HepG2 (cell line): ENCODE measurements around the gene DGKG. TPM values are rescaled to one million over a fixed set of nuclear protein-coding genes. Genes with fewer than 3 reads are reported as not detected.

Experiments used
- ATAC-seq: fragments of 200-7000 bp; cut with Tn5 transposase; 3 replicates; pipeline ENCODE4 v1.9.1; 2020; ENCODE audit warnings: mild to moderate bottlenecking, moderate library complexity
- BruUV-seq: library from RNA; stranded (reverse); fragments of 400-500 nt; replicated peaks from 2 replicates; lab custom pipeline; 2021; lab: Mats Ljungman, UMichigan
- CTCF ChIA-PET: fragments of 300-600 bp; formaldehyde crosslinking; extraction: SDS; loops from one replicate; lab custom pipeline; 2021; ENCODE audit warnings: low total read pairs, inconsistent platforms, low intra/inter-chr PET ratio; lab: Yijun Ruan, JAX
- POLR2A ChIA-PET: fragments of 350-600 bp; sonication (Branson Sonifier 250); formaldehyde crosslinking; loops from one replicate; lab custom pipeline; 2020; ENCODE audit warnings: antibody characterized with exemption, inconsistent platforms; lab: Yijun Ruan, JAX
- DNase-seq: peaks from one replicate; pipeline ENCODE4 v3.0.0-alpha.2; 2015; ENCODE audit warnings: low spot score
- FAIRE-seq: peaks from 3 replicates; lab custom pipeline; 2011; peaks lifted over from hg19 to GRCh38; lab: Jason Lieb, UNC
- H2AFZ ChIP-seq: one replicate; pipeline ENCODE4 v1.6.1; 2011; ENCODE audit warnings: low read length, inconsistent platforms
- H3K27ac ChIP-seq: fragments of 300-600 bp; 3 replicates; pipeline ENCODE4 v1.8.0; 2011; ENCODE audit warnings: mixed run types, mild to moderate bottlenecking, mixed read lengths, low read length, inconsistent platforms; ENCODE audit not compliant: insufficient read depth; ENCODE audit errors: extremely low read length
- H3K27me3 ChIP-seq, 2 experiments: fragments of 200-600 bp in 1 of 2; 2 replicates in 1 of 2; 3 replicates in 1 of 2; pipeline versions ENCODE4 v1.6.0 to v1.8.0; 2011; ENCODE audit warnings: low read length in 2 of 2, mild to moderate bottlenecking in 2 of 2, moderate library complexity in 2 of 2, inconsistent platforms in 1 of 2; ENCODE audit not compliant: insufficient read depth in 2 of 2, control insufficient read depth in 1 of 2
- H3K36me3 ChIP-seq, 2 experiments: fragments of 200-600 bp in 1 of 2; replicated peaks in 1 of 2; 2 replicates in 1 of 2; 3 replicates in 1 of 2; pipeline versions ENCODE4 v1.5.1 to v1.8.0; 2011; ENCODE audit warnings: low read length in 2 of 2, inconsistent platforms in 1 of 2; ENCODE audit not compliant: insufficient read depth in 2 of 2, control insufficient read depth in 1 of 2
- H3K4me1 ChIP-seq: 2 replicates; pipeline ENCODE4 v1.5.1; 2012; ENCODE audit warnings: low read length, inconsistent platforms; ENCODE audit not compliant: insufficient read depth
- H3K4me2 ChIP-seq: 2 replicates; pipeline ENCODE4 v1.6.0; 2011; ENCODE audit warnings: low read depth, low read length, inconsistent platforms
- H3K4me3 ChIP-seq, 3 experiments: fragments of 200-600 bp in 1 of 3; sonication (generic), shearing (Covaris generic) in 1 of 3; replicated peaks in 1 of 3; 2 replicates each; pipeline ENCODE4 v1.5.1; 2011 to 2016; ENCODE audit warnings: low read length in 3 of 3, inconsistent platforms in 2 of 3, low read depth in 2 of 3, mild to moderate bottlenecking in 2 of 3, control low read depth in 1 of 3, mixed read lengths in 1 of 3; ENCODE audit not compliant: insufficient read depth in 1 of 3
- H3K79me2 ChIP-seq: one replicate; pipeline ENCODE4 v1.6.1; 2011; ENCODE audit warnings: low read length, inconsistent platforms; ENCODE audit not compliant: insufficient read depth
- H3K9ac ChIP-seq: 2 replicates; pipeline ENCODE4 v1.6.0; 2011; ENCODE audit warnings: mild to moderate bottlenecking, low read depth, low read length, inconsistent platforms; ENCODE audit not compliant: insufficient read depth
- H3K9me3 ChIP-seq: 2 replicates; pipeline ENCODE4 v1.5.1; 2012; ENCODE audit warnings: mild to moderate bottlenecking, low read length
- H4K20me1 ChIP-seq: 2 replicates; pipeline ENCODE4 v1.6.0; 2011; ENCODE audit warnings: inconsistent platforms, mild to moderate bottlenecking, low read length, moderate library complexity; ENCODE audit not compliant: insufficient read depth
- ASH2L ChIP-seq: fragments of 300-600, 200-600 bp; sonication (generic); IDR thresholded peaks from 2 replicates; pipeline ENCODE4 v1.7.0; 2017; ENCODE audit warnings: low read depth, mild to moderate bottlenecking, moderate library complexity, mixed read lengths, low read length; ENCODE audit not compliant: insufficient read length
- ATRX ChIP-seq: sonication (generic); formaldehyde crosslinking; IDR thresholded peaks from 2 replicates; pipeline ENCODE4 v1.4.0; 2020; ENCODE audit warnings: missing genetic modification reagents, borderline replicate concordance
- FOXP4 ChIP-seq: sonication (generic); formaldehyde crosslinking; IDR thresholded peaks from 2 replicates; pipeline ENCODE4 v1.4.0; 2020; ENCODE audit warnings: missing genetic modification reagents
- FUBP1 ChIP-seq: sonication (generic); formaldehyde crosslinking; IDR thresholded peaks from 2 replicates; pipeline ENCODE4 v1.5.1; 2020; ENCODE audit warnings: missing genetic modification reagents, mild to moderate bottlenecking, borderline replicate concordance
- POLR2AphosphoS5 ChIP-seq: IDR thresholded peaks from 2 replicates; pipeline ENCODE4 v1.6.1; 2012; ENCODE audit warnings: low read depth, low read length
- SIN3B ChIP-seq: fragments of 150-350 bp; IDR thresholded peaks from 2 replicates; pipeline ENCODE4 v1.6.1; 2014; ENCODE audit warnings: low read length
- SMAD3 ChIP-seq: sonication (generic); formaldehyde crosslinking; IDR thresholded peaks from 2 replicates; pipeline ENCODE4 v1.4.0; 2020; ENCODE audit warnings: missing genetic modification reagents
- ZBTB20 ChIP-seq: sonication (generic); formaldehyde crosslinking; IDR thresholded peaks from 2 replicates; pipeline ENCODE4 v1.8.1; 2023; ENCODE audit warnings: missing genetic modification reagents, low read depth, mild to moderate bottlenecking, borderline replicate concordance
- ZNF546 ChIP-seq: sonication (generic); formaldehyde crosslinking; conservative IDR thresholded peaks from 2 replicates; pipeline ENCODE4 v1.8.1; 2023; ENCODE audit warnings: mild to moderate bottlenecking, missing genetic modification reagents
- ZNF614 ChIP-seq: IDR thresholded peaks from 2 replicates; pipeline ENCODE4 v1.6.1; 2018; ENCODE audit warnings: missing biosample characterization, missing genetic modification reagents, inconsistent platforms, borderline replicate concordance
- ZNF766 ChIP-seq: sonication (generic); formaldehyde crosslinking; IDR thresholded peaks from 2 replicates; pipeline ENCODE4 v1.5.0; 2020; ENCODE audit warnings: missing genetic modification reagents, borderline replicate concordance
- WGBS: methylation state at CpG from one replicate; pipeline ENCODE4 v1.1.6; 2017; ENCODE audit warnings: low lambda C conversion rate; 5-methylcytosine and 5-hydroxymethylcytosine counted together
- in situ Hi-C: cut with HindIII; loops from 2 replicates; pipeline ENCODE4 v1.10.0; 2017; ENCODE audit warnings: low pct_unique_long_range_greater_than_20kb; ENCODE audit not compliant: extremely low pct_ligation_motif_present
- intact Hi-C: fragments of 100-400 bp; cut with micrococcal nuclease; formaldehyde crosslinking; loops from one replicate; pipeline ENCODE4 v1.10.0; 2022; ENCODE audit not compliant: unreplicated experiment
- polyA plus RNA-seq, 8 experiments: library from polyadenylated mRNA; depleted of rRNA in 3 of 8; stranded (reverse) in 7 of 8; unstranded in 1 of 8; fragments of >200 nt; fragmentation: Illumina TruSeq in 4 of 8; extraction: Trizol in 4 of 8; gene quantifications; 2 replicates each; pipeline versions ENCODE4 v1.2.1 to v1.2.3, GENCODE V29; 2011 to 2016; ENCODE audit warnings: low read depth in 4 of 8, missing spikeins in 1 of 8, mixed read lengths in 1 of 8; ENCODE audit not compliant: insufficient read depth in 1 of 8
- total RNA-seq, 5 experiments: library from RNA; depleted of rRNA; stranded (reverse); fragments of >200 nt; fragmentation: Illumina TruSeq; extraction: Trizol; gene quantifications; 2 replicates each; pipeline ENCODE4 v1.2.3, GENCODE V29; 2016; ENCODE audit warnings: low read depth in 1 of 5
- TF ChIP-seq, protein P1 (sequence below): sonication (generic); formaldehyde crosslinking; IDR thresholded peaks from 2 replicates; pipeline ENCODE4 v1.9.0; 2021; ENCODE audit warnings: missing genetic modification reagents, borderline replicate concordance
- TF ChIP-seq, protein P2 (sequence below): sonication (generic); formaldehyde crosslinking; IDR thresholded peaks from 2 replicates; pipeline ENCODE4 v1.5.0; 2020; ENCODE audit warnings: mild to moderate bottlenecking, missing genetic modification reagents

DGKG gene
- total and polyA plus RNA-seq, 2 of the 13 experiments (the other 11 are each of a cell fraction or from before 2014, with no cell fraction given), result 3.8 to 6.2 TPM

GRCh38 chr3:186406669-186407635 lies 44.9 kb upstream of the DGKG start (continued):
- TF ChIP-seq FUBP1 (CRISPR knock-in tag) (no peak), ZNF546 (CRISPR knock-in tag) (no peak), ATRX (CRISPR knock-in tag) (no peak), ZBTB20 (no peak)
- TF ChIP-seq, protein P1, sequence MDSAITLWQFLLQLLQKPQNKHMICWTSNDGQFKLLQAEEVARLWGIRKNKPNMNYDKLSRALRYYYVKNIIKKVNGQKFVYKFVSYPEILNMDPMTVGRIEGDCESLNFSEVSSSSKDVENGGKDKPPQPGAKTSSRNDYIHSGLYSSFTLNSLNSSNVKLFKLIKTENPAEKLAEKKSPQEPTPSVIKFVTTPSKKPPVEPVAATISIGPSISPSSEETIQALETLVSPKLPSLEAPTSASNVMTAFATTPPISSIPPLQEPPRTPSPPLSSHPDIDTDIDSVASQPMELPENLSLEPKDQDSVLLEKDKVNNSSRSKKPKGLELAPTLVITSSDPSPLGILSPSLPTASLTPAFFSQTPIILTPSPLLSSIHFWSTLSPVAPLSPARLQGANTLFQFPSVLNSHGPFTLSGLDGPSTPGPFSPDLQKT (CRISPR knock-in tag), result no peak

DNA sequence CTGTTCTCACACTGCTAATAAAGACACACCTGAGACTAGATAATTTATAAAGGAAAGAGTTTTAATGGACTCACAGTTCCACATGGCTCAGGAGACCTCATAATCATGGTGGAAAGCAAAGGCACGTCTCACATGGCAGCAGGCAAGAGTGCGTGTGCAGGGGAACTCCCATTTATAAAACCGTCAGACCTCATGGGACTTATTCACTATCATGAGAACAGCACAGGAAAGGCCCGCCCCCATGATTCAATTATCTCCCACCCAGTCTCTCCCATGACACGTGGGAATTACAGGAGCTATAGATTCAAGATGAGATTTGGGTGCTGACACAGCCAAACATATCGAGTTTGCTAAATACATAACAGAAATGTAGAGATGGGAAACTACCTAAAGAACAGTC lies 39.5 kb upstream of the DGKG start:
- no peak for FAIRE-seq
- Histone ChIP-seq H2AFZ (no peak overlapping the region), H4K20me1 (no peaks in the 10 kb centered on the region), H3K9me3 (no peaks in the 10 kb centered on the region), H3K9ac (no peak overlapping the region), H3K4me1 (no peaks in the 10 kb centered on the region), H3K79me2 (no peaks in the 10 kb centered on the region), H3K27ac (no peak overlapping the region), H3K4me3 (no peak overlapping the region), H3K27me3 (no peaks in the 10 kb centered on the region; a peak in 2 of 5 replicates), H3K36me3 (no peaks in the 10 kb centered on the region), H3K4me2 (no peak overlapping the region)
- ChIA-PET CTCF (no interaction called here), POLR2A (no interaction called here)
- whole genome bisulfite sequencing, result 16% methylated on average over 6 of the region's 6 CpGs
- intact Hi-C loops, result no loop called here
- BruUV-seq, result no TSS peak
- no peak for DNase-seq
- no peak for ATAC-seq
- in situ Hi-C loops, result no loop called here
- TF ChIP-seq ZNF766 (CRISPR knock-in tag) (no peak), ASH2L (no peak), FOXP4 (CRISPR knock-in tag) (no peak), POLR2AphosphoS5 (no peak), SMAD3 (CRISPR knock-in tag) (no peak), SIN3B (no peak), ZNF614 (CRISPR knock-in tag) (no peak)
- TF ChIP-seq, protein P2, sequence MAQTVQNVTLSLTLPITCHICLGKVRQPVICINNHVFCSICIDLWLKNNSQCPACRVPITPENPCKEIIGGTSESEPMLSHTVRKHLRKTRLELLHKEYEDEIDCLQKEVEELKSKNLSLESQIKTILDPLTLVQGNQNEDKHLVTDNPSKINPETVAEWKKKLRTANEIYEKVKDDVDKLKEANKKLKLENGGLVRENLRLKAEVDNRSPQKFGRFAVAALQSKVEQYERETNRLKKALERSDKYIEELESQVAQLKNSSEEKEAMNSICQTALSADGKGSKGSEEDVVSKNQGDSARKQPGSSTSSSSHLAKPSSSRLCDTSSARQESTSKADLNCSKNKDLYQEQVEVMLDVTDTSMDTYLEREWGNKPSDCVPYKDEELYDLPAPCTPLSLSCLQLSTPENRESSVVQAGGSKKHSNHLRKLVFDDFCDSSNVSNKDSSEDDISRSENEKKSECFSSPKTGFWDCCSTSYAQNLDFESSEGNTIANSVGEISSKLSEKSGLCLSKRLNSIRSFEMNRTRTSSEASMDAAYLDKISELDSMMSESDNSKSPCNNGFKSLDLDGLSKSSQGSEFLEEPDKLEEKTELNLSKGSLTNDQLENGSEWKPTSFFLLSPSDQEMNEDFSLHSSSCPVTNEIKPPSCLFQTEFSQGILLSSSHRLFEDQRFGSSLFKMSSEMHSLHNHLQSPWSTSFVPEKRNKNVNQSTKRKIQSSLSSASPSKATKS, result no peak
